Hematopoietic multipotent progenitor cell (in vitro differentiated cells): ENCODE results near the gene VGLL2. TPM values are rescaled to one million over a fixed set of nuclear protein-coding genes. Genes with fewer than 3 reads are reported as not detected.
A peak's percentile ranks its signal among the peaks of the same experiment; 100 is the strongest.
"Not testable (repeated sequence)": the region's sequence is repeated elsewhere in the genome, so short reads cannot be mapped to it uniquely, and the experiment has no call there.

ENCODE experiments used
- DNase-seq, 3 donors: peaks; one replicate each; pipeline ENCODE4 v3.0.0-alpha.2; 2011 to 2015; ENCODE audit warnings: low read depth in 2 of 3, low spot score in 2 of 3
- total RNA-seq: library from RNA; depleted of rRNA; stranded (reverse); fragments of >200 nt; gene quantifications from one replicate; pipeline ENCODE4 v1.2.3, GENCODE V29; 2012

The VGLL2 gene, protein sequence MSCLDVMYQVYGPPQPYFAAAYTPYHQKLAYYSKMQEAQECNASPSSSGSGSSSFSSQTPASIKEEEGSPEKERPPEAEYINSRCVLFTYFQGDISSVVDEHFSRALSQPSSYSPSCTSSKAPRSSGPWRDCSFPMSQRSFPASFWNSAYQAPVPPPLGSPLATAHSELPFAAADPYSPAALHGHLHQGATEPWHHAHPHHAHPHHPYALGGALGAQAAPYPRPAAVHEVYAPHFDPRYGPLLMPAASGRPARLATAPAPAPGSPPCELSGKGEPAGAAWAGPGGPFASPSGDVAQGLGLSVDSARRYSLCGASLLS
- total RNA-seq, result not detected

DNA sequence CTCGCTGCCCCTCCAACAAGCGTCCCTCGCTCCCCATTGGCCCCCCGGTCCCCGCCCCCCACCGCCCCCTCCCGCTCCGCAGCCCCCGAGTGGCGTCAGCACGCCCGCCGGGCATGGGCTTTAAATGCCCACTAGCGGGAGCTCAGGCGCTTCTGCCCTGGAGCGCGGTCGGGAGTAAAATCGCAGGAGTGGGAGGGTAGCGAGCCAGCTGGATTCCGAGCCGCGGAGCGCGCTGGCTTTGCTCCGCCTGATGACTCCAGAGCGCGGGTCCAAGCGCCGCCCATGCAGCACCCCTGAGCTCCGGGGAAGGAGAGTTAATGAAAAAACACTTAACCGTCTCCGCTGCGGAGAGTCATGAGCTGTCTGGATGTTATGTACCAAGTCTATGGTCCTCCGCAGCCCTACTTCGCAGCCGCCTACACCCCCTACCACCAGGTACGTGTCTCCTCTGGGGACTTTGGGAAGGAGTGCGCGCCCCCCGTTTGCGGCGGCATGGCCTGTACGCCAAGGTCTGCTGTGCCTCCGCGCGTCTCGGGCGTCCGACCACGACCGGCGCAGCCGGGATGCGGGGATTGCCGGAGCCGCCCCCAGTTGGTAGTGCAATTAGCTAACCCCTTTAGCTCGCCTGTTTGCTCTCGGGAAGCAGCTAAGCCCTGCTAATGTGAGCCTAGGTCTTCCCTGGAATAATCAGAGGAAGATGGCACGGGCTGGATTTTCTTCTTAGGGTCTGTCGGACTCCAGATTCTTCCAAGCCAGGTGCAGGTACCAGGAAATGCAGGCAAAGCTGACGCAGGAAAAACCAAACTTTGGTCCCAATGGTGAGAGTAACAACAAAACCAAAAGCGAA is at the start of gene VGLL2:
TSS of gene VGLL2 (plus strand) at position 149 of the 847 bp plus-strand sequence. CDS start at position 355, 206 bp downstream.
- DNase-seq, result peak in 2 of 3 donors; percentile 38 to 40

DNA sequence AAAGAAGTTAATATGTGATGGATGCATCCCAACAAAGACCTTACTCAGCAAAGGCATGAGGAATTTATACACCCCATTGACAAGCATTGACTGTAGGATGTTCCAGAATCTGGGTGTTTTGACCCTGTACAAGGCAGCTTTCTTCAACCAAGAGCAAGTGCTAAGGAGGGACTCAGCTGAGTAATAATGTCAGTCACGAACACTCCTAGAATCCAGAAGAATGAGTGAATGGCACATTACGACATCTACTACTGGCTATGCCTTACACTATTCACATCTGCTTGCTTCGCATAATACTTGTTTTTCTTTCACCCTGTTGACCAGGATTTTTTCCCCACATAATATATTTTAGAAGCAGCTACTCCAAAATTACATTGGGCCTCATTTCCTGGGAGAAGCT is 42.5 kb upstream of the VGLL2 start:
- DNase-seq, result no peak

DNA sequence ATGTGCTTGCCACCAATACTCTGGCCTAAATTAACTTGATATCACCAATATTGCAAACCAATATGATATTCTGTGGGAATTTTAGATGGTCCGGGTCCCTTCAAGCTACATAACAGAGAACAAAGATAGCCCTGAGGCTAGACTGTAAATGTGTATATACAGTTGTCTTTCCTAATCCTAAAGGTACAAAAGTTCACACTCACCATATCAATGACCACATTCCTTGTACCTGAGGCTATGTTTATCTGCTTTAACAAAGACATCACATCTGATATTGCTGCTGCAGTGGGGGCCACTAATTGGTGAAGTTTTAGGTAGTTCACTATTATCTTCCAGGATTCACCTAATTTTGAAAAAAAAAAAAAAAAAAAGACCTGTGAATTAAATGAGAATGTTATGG is 38.6 kb upstream of the VGLL2 start:
- DNase-seq, result no peak

GRCh38 chr6:117227245-117227962 is 38.0 kb upstream of the VGLL2 start:
- DNase-seq, result no peak

DNA sequence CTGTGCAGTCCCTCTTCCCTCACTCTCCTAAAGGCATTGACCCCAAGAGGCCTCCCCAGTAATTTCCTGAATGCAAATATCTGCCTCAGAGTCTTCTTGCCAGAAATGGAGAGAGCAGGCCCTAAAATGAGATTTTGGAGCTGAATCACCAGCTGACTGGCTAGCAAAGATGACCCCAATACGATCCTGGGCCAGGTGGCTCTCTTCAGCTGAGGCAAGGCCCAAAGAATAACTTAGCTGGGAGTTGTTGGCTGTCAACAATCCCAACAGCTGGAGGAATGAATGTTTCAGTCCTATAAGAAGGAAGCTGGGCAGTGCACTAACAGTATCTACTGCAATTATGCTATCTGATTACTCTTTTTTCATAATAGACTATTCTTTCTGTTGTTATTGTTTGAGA is 37.2 kb upstream of the VGLL2 start:
- DNase-seq, result no peak

DNA sequence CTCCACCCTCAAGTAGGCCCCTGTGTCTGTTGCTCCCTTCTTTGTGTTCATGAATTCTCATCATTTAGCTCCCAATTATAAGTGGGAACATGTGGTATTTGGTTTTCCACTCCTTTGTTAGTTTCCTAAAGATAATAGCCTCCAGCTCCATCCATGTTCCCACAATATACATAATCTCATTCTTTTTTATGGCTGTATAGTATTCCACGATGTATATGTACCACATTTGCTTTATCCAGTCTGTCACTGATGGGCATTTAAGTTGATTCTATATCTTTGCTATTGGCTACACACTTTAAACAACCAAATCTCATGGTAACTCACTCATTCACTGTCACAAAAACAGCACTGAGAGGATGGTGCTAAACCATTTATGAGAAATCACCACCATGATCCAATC is 35.5 kb upstream of the VGLL2 start:
- no peak for DNase-seq

GRCh38 chr6:117231466-117231865 is 33.9 kb upstream of the VGLL2 start:
- DNase-seq, result no peak

DNA sequence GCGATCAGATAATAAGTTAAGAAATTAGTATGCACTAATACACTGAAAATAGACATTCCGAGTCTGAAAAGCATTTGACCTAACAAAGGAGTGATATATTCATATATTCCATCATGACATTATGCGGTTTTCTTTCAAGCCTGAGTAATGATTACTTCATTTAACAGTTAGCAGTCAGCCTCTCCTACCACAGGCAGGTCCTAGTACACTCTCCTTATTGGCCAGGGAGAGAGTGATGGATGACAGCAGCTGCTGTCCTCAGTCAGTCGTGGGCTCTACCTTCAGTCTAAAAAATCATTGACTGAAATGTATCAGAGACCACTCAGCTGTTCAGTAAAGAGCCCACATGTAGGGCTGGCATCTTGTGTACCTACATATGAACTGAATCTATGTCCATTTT is 33.2 kb upstream of the VGLL2 start:
- no peak for DNase-seq

DNA sequence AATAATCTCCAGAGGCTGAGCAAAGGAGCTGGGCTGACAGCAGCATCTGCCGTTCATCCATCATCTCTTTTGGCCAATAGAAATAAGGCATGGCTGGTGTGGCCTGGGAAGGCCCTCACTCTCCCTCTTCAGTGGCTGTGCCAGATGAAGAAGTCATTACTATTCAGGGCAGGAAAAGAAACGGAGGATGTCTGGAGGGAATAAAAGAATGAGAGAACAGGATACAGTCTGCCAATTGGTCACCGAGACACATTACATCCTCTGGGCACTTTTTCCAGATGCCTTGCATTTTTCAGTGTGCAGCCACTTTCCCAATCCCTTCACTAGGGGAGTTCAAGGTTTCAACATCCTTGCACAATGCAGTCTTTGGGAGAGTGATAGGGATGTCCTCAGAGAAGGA is 32.2 kb upstream of the VGLL2 start:
- DNase-seq, result no peak

DNA sequence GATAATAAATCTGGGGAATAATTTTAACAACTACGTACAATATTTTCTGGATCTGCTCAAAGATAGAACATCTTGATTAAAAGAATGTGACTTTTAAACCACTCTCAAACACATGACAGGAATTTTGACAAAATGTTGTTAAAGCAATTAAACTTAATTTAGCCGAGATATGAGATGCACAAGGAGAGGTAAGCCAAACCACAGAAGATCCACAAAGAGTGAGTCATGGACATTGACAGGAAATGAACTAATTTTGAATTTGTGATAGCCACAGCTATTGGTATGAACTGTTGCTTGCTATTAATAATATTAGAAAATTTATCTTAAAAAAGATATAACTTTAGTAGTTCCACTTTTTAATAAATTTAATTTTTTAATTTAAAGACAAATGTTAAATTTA is 27.8 kb upstream of the VGLL2 start:
- DNase-seq, result no peak

DNA sequence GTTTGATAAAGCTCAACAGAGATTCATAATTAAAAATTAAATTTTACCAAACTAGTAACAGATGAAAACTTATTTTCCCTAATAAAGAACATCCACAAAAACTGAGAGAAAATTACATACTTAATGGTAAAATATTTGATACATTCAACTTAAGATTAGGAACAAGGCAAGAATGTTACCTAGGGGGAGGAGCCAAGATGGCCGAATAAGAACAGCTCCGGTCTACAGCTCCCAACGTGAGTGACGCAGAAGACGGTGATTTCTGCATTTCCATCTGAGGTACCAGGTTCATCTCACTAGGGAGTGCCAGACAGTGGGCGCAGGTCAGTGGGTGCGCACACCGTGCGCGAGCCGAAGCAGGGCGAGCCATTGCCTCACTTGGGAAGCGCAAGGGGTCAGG is 20.8 kb upstream of the VGLL2 start:
- DNase-seq, result not testable (repeated sequence)

DNA sequence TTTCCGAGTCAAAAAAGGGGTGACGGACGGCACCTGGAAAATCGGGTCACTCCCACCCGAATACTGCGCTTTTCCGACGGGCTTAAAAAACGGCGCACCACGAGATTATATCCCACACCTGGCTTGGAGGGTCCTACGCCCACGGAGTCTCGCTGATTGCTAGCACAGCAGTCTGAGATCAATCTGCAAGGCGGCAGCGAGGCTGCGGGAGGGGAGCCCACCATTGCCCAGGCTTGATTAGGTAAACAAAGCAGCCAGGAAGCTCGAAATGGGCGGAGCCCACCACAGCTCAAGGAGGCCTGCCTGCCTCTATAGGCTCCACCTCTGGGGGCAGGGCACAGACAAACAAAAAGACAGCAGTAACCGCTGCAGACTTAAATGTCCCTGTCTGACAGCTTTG is 20.4 kb upstream of the VGLL2 start:
- DNase-seq, result not testable (repeated sequence)

DNA sequence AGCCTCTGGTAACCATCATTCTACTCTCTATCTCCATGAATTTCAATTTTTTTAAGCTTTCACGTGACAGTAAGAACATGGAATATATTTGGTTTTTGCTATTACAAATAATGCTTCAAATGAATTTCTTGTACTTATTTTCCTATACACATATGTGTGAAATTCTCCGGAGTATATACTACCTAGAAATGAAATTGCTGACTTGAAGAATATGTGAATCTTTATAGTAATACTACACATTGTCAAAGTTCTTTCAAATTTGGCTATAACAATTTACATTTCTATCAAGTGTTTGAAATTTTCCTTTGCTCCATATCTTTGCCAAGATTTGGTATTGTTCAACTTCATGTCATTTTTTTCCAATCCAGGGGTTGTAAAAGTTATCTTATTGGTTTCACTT is 11.6 kb upstream of the VGLL2 start:
- no peak for DNase-seq

DNA sequence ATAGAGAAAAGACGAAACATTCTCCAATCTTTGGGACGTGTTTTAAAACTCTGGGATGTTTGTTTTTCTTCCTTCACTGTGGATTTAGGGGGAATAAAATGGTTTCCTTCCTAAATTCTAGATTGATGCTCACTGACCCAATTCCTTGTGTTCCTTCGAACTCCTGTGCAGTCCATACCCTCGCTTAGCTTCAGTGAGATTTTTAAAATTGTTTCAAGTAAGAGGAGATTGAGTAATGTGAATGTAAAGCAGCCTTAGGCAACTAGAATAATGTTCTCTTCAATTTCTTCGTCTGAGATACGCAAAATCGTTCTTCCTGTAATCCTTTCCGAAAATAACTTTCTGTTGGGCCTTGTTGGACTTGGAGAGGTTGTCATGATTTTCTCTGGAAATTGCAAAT is 2.6 kb upstream of the VGLL2 start:
- no peak for DNase-seq

DNA sequence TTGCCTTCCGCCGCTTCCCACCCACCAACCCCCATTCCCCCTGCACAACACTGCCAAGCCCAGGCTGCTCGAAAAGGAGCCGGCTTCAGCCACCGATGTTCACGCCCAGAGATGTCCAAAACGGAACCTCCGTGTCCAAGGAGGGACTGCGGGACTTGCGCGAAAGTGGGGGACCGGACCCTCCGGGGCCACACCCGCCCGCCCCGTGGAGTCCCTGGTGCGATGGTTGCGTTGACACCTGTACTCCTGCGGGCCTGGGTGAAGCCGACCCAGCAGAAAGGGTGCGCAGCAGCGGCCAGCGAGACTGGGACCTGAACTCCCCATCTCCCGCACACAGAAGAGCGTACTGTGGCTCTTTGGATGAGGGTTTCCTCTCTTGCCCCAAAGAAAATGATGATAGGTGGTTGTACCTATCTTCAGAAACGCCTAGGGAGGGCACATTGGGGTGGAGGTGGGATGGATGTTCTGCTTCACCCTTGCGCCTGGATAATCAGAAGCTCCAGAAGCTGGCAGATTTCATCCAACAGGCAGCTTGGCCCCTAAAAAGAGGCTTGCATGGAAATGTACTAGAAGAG is 1.9 kb upstream of the VGLL2 start:
- DNase-seq, result no peak

GRCh38 chr6:117264369-117264691 is 1.0 kb upstream of the VGLL2 start:
- peak in 1 of 3 donors; percentile 27 for DNase-seq

DNA sequence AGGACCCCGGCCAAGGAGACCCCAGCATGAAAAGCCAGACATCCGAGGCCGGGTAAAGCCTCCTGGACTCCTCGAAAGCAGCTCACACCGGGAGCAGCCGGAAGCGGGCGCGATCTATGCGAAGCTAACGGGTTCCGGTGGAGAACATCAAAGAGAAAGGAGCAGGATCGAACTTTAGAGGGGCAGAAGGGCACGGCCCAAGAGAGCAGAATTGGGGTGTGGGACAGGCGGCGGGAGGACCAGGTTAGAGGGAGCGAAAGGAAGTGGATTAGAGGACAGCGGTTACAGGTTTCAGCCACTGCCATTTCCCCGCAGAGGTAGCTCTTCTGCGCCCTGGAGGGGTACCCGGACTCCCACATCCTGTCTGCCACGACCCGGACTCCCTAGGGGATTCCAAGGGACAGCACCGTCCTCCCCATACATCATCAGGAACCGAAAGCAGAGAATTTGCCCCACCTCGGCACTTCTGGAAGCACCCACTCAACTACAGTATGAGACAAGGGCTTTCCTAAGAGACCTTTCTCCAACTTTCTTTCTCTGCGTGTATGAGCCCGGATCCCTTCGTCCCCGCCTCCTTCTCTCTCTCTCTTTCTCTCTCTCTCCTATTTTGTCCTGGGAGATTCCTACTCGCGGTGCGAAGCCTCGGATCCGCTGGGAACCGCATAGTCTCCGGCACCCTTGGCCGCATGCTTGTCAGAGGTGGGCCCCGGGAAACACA is 507 bp upstream of the VGLL2 start:
- peak in 1 of 3 donors; percentile 11 for DNase-seq

DNA sequence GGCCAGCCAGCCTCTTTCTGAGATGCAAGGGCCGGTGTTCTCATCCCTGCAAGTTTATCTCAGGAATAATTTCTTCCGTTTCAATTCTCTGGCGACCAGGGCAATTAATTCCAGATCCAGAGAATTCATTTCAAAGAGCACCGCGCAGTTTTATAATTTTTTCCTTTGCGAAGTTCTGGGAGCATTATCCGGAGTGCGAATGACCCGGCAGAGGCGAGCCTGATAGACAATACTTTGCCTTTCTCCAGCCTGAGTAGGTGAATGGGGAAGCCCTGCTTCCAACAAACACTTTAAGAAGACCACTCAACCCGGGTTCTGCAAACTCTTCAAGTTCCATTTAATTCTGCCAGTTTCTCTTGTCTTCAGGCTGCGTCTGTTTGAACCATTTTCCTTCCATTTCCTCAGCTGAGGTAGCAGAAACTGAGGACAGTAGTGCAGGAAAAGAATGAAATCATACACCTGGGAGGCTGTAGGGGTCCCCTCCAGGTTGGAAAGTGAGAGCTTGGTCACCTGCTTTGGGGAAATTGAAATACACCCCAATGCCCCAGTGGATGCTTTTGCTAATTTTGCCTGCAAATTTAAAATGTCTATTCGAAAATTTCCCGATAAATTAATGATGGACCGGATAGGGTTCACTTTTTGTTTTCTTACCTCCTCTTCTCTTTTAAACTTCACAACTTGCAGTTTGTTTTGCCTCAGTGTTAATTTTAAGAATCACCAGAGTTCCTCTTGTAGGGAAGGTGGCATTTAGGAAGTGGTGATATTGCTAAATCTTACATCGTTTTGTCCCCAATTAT is 1.1 kb downstream of the VGLL2 start:
- peak in 1 of 3 donors; percentile 15 for DNase-seq

DNA sequence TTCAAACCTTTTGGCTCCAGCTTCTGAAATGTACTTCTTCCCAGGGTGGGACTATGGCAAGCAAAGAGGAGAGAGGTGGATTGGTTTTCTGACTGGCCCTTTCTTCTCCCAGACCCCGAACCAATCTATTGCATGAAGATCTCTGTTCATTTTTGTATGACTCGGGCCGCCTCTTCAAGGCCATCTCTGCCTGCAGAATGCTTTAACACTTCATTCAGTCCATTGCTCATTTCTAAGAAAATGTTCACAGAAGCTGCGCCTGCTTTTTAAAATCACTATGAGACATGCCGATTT is 1.6 kb downstream of the VGLL2 start:
- peak in 1 of 3 donors; percentile 7 for DNase-seq
